GM12892 (cell line): ENCODE measurements around the gene DNTT.

Experiments
- POLR2A ChIP-seq: IDR thresholded peaks from 2 replicates; pipeline ENCODE4 v1.6.1; 2011; ENCODE audit warnings: low read depth, low read length, control low read depth
- POLR2AphosphoS5 ChIP-seq: IDR thresholded peaks from 2 replicates; pipeline ENCODE4 v1.6.1; 2011; ENCODE audit warnings: low read depth, low read length, control low read depth
- TAF1 ChIP-seq: IDR thresholded peaks from 2 replicates; pipeline ENCODE4 v1.6.1; 2011; ENCODE audit warnings: low read depth, mild to moderate bottlenecking, control low read depth, low read length, borderline replicate concordance

DNA sequence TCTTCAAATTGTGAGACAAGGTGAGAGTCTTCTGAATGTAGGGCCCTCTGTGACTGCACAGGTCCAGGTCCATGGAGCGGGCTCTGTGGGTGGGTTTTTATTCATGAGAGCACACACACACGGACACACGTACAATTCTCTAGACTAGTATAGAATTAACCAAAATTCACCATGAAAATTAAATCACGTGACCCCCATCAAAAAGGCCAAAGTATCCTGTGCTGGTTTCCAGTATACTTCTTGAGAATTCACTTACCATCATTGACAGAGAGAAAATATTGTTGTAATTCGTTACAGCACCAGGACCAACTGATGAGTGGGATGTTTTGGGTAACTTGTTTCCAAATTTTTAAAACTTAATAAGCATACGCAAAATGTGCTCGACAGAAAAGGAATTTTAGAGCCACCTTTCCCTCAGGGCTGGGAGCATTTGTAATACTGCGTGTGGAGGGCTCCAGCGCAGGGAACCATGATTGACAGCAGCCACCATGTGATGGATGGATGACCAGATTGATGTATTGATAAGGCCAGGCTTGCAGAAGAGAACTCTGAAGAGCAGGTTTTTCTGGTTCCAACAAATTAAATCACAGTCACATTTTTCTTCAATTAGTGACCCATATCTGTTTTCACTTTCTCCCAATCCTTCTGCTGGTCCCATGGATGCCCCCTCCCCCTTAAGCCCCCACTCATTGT is 14.9 kb upstream of the DNTT start:
- TF ChIP-seq TAF1 (no peak), POLR2A (no peak), POLR2AphosphoS5 (no peak)
